ENCODE data around the gene KCMF1.

GRCh38 chr2:84996909-84997308 is 25.9 kb downstream of the KCMF1 start:
- TF ChIP-seq, protein P1, sequence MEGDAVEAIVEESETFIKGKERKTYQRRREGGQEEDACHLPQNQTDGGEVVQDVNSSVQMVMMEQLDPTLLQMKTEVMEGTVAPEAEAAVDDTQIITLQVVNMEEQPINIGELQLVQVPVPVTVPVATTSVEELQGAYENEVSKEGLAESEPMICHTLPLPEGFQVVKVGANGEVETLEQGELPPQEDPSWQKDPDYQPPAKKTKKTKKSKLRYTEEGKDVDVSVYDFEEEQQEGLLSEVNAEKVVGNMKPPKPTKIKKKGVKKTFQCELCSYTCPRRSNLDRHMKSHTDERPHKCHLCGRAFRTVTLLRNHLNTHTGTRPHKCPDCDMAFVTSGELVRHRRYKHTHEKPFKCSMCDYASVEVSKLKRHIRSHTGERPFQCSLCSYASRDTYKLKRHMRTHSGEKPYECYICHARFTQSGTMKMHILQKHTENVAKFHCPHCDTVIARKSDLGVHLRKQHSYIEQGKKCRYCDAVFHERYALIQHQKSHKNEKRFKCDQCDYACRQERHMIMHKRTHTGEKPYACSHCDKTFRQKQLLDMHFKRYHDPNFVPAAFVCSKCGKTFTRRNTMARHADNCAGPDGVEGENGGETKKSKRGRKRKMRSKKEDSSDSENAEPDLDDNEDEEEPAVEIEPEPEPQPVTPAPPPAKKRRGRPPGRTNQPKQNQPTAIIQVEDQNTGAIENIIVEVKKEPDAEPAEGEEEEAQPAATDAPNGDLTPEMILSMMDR (IDR thresholded peaks at IDR 0.05) = no peak
- TF ChIP-seq SIN3A (IDR thresholded peaks at IDR 0.05; ENCODE audit: borderline replicate concordance, insufficient read depth, low read depth, low read length) (no peak), POLR2AphosphoS5 (IDR thresholded peaks at IDR 0.05; ENCODE audit: low read depth, low read length) (no peak), REST (IDR thresholded peaks at IDR 0.05; ENCODE audit: insufficient read depth in 1 of 2, low read depth in 2 of 2, low read length in 1 of 2) (no peak), TCF7L2 (IDR thresholded peaks at IDR 0.05; ENCODE audit: low read depth, low read length) (no peak)
